NCI-H1092 treated with DMSO at 0.1 percent for 48 hours (cell line): ENCODE measurements around the gene IBSP.

Experiments used
- DNase-seq: peaks from one replicate; lab custom pipeline; 2025; lab: John Stamatoyannopoulos, UW

The IBSP gene, protein sequence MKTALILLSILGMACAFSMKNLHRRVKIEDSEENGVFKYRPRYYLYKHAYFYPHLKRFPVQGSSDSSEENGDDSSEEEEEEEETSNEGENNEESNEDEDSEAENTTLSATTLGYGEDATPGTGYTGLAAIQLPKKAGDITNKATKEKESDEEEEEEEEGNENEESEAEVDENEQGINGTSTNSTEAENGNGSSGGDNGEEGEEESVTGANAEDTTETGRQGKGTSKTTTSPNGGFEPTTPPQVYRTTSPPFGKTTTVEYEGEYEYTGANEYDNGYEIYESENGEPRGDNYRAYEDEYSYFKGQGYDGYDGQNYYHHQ

DNA sequence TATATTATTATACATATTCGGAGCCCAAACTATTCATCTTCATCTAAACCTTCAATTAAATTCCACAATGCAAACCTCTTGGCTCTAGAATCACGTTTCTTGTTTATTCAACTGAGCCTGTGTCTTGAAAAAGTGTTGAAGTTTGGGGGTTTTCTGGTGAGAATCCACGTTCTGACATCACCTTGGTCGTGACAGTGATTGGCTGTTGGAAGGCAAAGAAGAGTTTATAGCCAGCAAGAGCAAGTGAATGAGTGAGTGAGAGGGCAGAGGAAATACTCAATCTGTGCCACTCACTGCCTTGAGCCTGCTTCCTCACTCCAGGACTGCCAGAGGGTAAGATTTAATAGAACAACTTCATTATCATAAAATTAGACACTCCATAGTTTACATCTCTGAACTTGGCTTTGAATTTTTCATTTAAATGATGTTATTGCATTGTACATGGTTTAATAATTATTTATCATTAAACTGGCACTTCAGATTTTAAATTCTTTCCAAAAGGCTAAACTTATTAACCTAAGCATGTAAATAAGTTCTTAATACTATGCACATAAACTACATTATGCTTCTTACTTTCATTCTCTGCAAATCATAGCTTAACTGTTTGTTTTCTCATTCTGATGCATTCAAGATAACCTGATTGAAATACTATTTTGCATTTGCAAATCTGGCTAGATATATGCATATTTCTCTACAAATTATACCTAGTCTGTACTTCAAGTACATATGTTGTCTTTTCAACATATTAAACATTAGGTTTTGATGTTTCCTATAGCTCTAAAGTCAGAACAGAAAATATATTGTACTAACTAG, at the start of gene IBSP:
TSS of gene IBSP (plus strand) at position 254 of the 813 bp plus-strand sequence. CDS start 2,808 bp downstream, outside the sequence.
- no peak for DNase-seq

DNA sequence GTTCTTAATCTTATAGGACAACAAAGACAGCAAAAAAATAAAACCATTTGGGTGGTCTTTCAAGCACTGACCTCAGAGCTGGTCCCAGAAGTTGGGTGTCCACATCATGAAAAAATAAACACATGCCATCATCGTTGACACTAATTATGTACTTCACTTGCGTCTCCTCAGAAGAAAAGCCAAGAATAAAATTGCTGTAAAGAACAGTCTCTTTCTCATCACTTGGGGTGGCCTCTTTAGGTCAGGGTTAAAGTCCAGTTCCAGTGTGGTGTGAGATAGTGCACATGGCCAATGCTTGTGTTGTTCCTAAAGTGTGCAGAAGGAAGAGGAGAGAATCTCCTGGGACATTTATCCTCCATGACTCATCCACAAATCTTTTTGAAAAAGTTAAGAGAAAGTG, 49.5 kb upstream of the IBSP start:
- no peak for DNase-seq

DNA sequence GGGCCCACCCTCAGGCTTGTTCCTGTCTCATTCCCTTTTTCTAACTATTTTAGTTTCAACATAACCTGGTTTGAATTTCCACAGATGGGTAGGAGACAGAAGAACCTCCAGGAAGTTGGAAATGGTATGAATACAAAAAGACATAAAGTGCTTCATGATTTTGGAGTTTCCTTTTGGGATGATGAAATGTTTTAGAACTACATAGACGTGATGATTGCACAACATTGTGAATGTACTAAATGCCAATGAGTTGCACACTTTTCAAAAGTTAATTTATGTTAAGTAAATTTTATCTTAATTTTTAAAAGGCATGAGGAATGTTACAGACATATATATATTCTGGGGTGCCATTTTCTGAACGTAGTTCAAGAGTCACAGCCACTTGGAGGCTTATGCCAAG, 41.1 kb upstream of the IBSP start:
- DNase-seq: no peak

DNA sequence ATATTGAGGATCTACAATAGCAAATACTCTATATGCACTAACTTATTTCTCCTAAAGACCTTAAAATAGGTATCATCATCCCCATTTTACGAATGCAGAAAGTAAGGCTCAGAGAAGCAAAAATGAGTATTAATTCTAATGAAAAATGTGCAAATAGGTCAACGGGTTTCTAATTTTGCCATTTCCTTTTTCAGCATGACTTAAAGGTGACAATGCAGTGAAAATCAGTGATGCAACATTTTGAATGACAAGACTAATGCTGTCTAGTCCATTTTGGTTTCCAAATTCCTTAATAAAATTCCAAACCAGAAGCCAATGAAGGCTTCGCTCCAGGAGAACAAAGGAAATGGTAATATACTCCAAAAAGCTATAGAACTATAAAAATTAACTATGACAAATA, 37.0 kb upstream of the IBSP start:
- no peak for DNase-seq

DNA sequence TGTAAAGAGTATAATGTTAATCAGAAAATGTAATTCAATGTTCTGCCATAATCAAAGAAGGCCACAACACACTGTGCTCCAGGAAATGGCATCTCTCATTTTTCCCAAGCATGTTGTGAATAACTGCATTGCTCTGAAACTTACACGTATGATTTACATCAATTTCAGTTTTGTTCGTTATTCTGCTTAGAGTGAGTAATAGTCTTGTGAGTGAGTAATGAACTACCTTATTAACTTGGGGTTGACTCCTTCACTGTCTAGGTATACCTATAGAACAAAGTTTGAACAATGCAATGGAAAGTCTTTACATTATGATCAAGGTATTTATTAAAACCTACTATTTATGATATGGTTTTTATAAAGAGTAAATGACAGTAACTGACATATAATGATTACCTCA, 17.8 kb upstream of the IBSP start:
- DNase-seq: no peak

DNA sequence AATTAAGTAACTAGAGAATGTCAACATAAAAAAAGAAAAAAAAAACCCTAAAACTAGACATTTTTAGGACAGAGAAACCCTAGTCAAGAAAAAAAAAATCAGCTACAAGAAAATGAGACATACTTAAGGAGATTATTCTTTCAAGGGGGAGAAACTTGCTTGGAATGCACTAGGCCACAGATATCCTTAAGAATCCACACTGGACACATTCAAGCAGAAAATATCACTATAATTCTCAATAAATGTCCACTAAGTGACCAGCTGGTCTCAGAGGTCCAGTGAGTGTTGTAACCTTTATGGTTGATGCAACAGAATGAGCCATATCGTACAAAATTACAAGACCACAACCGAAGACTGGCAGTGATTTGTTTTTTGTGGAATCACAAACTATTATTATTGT, 15.6 kb upstream of the IBSP start:
- no peak for DNase-seq

DNA sequence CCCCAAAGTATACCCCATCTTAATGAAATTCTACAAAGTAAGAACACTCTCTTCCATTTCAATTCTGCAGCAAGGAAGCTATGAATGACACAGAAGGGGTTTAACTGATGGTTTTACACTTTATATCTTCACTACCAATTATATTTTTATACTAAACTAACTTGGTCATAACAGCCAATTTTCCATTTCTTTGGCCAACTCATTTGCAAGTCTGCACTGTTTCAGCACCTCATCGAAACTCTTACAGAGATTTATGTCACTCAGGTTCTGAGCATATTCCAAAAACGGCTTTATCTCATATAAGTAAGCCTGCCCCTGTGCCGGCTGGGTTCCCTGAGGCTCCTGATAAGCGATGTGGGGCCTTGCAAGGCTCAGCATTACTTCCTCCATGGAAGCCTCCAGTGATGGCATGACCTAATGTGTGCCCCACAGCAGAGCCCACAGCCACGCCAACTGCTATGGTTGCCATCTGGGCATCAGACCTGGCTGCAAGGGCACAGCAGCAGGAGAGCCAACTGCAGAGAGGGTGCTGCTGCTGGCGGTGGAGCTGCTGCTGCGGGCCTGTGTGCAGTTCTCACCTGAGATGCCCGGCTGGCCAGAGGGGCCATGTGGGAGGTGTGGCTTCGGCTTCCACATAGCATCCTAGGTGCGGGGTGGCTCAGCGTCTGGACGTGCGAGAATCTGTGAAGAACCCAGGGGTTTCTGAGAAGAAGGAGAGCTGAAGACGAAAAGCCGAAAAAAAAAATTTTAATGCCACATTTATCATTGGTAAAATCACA, 13.4 kb upstream of the IBSP start:
- no peak for DNase-seq

DNA sequence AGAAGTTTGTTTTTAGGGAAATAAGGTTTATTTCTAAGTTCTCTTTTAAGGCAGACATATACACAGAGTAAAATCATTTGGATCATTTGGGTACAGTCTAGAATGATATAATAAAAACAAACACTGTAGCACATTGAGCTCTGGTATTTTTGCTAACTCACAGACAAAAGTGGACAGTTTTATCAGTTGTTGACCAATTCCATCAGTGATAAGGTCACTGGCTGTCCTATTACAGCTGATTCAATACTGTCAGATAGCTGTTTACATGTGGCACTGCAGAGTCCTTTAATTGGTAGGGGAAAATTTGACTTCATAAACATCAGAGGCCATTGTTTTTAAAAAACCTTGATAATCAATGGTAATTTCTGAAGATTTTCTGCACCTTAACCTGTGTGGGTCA, 3.5 kb downstream of the IBSP start:
- no peak for DNase-seq

DNA sequence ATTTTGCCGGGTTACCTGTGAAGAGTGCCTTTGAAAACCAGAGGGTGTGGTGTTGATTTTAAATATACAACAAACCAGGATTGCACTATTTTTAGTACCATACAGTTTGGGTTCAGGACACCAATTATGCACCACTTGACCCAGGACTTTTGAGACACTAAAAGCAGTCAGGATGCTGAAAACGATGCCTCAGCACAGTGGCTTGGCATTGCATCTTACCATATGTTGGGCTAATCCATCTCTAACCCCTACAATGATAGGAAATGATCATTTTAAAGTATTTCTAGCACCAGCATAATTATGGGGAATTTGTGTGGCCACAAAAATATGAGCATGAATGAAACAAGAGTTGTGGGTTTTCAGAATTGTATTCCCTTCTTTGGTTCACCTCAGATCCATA, 4.1 kb downstream of the IBSP start:
- DNase-seq: no peak

DNA sequence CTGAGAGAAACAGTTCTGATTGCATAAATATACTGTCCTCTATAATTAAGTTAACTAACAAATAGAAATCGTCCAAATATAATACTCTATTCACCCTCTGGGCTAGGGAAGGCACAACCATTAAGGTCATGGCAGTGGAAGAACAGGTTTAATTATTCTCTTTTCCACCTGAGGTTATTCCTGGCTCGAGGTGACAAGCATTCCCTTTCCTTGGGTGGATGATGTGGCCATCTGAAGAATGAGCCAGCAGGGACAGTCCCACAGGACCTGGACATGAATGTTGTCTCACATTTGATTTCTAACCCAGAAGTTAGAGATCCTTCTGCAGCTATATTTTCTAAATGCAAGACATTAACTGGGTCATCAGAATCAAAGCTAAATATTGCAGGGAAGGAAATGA, 5.5 kb downstream of the IBSP start:
- no peak for DNase-seq

DNA sequence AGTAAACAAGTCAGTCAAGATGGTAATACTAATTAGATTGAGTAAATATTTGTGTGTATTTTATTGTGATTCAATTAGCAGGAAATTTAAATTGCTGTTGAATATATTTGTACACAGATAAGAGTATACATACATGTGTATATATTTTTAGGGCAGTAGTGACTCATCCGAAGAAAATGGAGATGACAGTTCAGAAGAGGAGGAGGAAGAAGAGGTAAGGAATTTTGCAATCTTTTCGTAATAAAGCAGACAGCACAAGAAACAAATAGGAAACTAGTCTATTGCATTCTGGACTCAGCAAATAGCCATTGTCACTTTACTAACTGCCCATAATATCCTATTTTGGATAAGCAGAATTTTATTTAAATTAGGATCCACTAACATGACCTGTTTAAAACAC, 6.6 kb downstream of the IBSP start:
- DNase-seq: no peak

DNA sequence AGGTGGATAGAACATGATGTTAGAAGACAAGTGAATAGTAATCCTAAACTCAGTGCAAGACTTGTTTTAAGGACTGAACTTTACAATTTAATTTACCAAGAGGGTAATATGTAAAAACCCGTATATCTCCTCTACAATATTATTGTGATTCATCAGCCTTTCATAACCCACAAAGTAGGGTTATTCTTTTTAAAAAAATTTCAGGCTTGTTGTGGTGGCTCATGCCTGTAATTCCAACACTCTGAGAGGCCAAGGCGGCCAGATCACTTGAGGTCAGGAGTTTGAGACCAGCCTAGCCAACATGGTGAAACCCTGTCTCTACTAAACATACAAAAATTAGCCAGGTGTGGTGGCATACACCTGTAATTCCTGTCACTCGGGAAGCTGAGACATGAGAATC, 7.2 kb downstream of the IBSP start:
- no peak for DNase-seq

DNA sequence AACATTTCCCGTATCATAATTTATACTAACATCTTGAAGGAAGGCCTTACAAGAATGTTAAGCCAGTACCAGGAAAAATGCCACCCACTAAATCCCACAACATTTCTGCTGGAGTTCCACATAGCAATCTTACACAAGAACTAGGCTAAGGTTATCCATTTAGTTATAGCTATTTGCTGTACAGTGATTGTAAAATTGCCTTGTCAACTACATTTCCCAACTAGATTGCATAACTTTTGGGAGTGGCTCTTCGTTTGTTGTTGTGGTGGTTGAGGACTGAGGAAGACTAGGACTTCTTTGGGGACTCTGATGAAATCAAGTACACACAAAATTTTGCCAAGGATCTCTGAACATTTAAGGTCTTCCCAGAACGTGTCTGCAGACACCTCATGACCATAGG, 8.0 kb downstream of the IBSP start:
- DNase-seq: no peak

DNA sequence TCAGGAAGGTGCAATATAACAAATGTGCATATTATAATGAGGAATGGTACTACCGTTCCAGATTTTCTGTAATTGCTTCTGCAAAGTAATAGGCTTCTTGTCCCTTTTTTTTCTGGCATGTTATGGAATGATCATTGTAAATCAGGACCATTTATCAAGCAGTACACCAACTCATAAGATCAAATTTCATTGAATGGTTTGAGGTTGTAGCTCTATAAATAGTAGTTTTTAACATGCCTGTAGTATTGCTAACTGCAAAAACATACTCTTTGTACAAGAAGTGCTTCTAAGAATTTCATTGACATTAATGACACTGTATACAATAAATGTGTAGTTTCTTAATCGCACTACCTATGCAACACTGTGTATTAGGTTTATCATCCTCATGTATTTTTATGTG, 12.6 kb downstream of the IBSP start:
- no peak for DNase-seq

DNA sequence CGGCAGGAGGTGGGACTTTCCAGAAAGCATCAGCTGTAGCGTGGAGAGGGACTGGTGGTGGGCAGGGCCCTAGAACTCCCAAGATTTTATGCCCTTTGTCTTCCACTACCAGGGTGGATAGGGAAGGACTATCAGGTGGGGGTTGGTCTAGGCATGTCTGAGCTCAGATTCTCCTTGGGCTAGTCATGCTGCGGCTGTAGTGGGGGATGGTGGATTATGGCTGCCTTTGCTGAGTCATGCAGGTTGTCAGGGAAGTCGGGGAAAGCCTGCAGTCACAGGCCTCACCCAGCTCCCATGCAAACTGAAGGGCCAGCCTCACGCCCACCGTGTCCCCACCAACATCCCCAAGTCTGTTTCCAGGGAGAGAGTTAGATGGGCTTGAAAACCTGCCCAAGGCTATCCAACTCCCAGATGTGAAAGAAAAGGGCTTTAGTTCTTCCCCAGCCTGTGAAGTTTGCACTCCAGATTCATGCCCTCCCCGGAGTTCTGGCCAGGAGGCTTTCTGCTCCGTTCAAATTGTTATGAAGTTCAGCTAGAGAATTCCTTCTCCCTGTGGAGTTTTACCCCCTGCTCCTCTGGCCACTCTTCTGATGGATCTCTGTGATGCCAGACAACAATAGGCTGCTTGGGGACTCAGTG, 20.0 kb downstream of the IBSP start:
- DNase-seq: no peak

DNA sequence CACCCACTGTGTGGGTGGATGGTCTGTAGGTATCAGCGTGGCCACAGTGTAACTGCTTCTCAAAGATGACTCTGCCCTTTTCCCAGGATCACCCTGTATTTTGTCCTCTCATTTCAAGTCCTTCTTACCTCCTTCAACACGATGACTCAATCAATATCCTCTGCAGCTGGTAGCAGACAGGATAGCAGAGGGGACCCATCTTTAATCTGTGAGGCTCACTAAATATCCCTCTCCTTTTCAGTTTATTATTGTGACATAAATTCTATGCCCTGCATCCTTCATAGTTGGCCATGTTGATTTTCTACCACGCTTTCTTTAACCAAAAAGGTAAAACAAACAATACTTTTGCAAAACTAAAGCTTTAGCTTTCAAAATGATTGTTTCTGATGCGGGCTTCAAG, 23.8 kb downstream of the IBSP start:
- DNase-seq: no peak

DNA sequence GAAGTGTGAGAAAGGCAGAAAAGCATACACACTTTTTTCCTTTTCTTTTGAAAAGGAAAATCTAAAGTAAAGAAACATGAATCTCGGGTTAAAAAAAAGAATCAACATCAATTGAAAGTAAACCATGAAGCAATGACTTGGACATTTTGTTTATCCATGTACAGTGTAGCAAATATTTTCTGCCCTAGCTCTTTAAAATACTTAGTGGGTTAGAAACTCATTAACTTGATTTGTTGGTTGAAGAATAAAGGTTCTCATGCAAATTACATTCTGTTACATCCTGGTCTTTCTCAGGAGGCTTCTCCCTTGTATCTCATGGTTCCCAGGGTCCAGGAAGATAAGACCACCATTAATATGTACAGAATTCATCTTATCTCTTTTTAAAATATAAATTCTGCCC, 24.4 kb downstream of the IBSP start:
- no peak for DNase-seq

DNA sequence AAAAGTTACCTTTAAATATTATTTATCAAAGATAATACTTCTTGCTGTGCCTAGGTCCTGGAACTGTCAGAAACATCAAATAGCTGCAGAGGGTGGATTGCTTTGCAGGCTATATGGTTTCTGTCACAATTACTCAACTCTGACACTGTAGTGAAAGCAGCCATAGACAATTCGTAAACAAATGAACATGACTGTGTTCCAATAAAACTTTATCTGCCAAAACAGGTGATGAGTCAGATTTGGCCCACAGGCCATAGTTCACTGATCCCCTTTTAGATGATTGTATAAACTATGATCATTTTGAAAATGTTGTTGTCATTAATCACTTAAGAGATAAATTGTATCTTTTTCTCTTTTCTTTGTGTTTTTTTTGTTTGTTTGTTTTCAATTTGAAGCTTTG, 25.0 kb downstream of the IBSP start:
- no peak for DNase-seq

DNA sequence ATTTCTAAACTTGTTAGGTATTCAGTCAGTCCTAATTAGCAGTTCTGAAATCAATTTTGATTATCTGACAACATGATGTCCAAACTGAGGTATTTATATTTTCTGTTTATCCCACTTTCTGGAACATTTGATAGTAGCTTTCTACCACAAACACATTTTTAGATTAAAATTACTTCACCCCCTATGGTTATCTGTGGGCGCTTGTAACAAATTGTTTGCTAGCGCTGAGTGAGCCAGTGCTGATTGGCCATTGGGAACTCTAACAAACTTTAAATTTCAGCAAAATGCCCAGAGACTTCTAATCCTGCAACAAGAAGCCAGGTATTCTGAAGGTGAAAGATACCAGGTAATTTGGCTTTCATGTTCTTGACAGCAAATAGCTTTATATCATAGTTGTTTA, 33.3 kb downstream of the IBSP start, which contains the start of gene MEPE:
TSS of gene MEPE (plus strand) at position 301 of the 400 bp plus-strand sequence. CDS start 1,746 bp downstream, outside the sequence.
- no peak for DNase-seq

DNA sequence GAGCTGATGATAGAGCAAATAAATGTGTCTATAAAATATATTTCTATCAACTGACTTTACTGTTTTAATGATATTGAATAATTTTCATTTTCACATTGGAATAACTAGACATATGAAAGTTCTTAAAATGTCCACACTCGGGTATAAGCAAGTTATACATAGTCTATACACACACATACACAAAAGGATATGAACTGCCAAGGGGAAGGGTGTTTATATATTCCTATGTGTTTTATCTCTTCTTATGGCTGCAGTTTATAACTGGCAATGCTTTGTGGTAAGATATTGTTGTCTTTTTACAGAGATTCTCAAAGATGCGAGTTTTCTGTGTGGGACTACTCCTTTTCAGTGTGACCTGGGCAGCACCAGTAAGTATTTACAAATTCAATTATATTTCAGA, 35.0 kb downstream of the IBSP start:
- no peak for DNase-seq

DNA sequence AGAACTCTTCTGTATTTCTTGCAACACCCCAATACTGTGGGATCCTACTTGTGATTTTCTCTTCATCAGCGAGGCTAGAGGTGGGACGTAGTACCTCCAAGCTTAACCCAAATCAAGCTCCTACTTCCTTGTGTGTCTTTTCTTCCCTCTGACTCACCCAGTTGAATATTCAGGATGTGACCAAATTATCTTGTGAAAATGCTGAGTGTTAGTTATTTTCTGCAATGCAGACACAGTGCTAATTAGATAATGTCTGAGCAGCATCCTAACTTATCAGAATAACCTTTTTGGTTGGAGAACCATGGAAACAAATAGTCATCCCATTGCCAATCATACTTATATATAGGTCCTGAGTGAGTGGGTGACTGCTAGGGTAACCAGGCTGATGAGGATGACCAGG, 35.8 kb downstream of the IBSP start:
- no peak for DNase-seq

DNA sequence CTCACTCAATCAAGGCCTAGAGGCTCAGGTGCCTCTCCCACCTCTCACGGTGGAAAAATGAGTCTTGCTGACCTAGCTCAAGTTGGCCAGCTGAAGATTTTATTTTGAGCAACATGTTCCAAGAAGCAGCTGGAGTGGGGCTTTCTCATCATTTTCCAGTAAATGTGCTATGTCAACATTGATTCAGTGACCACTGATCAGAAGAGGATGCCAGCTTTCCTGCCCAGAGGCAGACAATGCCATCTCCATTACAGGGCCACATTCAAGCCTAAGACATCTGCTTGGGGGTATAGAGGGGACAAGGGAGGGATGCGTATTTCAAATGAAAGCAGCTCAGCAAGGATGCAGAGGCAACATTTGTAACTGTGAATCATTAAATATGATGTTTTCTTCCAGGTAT, 36.4 kb downstream of the IBSP start:
- no peak for DNase-seq
